Measurements from ENCODE around the gene SCAMP5. TPM values are rescaled to one million over a fixed set of nuclear protein-coding genes. Genes with fewer than 3 reads are reported as not detected.

Gene SCAMP5
- total RNA-seq, 1 donor from 2014 or later = 16.4 TPM

DNA sequence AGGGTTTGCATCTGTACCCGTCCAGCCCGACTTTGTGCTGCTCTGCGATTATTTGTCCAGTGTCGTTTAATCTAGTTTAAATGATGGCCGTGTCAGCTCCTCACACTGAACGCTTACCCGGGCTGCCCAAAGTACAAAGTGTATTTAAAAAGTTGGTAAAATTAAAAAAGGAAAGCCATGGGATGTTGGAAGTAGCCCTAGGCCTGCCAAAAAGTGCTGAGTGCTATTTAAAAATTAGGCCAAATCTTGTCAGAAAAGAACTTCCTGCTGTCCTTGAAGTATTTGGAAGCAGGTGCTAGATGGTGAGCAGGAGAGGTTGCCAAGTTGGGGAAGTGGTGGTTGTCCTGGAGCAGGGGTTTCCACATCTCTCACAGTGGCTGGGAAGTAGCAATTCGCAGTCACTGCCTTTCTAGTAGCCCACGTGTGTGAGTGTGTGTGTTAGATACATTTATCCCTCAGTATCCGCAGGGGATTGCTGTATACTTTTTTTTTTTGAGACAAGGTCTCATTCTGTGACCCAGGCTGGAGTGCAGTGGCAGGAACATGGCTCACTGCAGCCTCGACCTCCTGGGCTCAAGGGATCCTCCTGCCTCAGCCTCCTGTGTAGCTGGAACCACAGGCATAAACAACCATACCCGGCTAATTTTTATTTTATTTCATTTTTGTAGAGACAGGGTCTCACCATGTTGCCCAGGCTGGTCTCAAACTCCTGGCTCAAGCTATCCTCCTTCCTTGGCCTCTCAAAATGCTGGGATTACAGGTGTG lies 28.7 kb downstream of the SCAMP5 start:
- Histone ChIP-seq H3K36me3 (no peaks in the 10 kb centered on the region), H3K27me3 (no peaks in the 10 kb centered on the region), H3F3A (ENCODE audit: low read depth) (no peaks in the 10 kb centered on the region), H3K4me3 (peak overlapping the region; percentile 85), H3K79me2 (ENCODE audit: low read depth) (peaks cover 23% of the 10 kb centered on the region), H4K20me1 (ENCODE audit: low read depth) (no peaks in the 10 kb centered on the region), H3K4me2 (peak overlapping the region; percentile 93), H3K4me1 (no peaks in the 10 kb centered on the region), H2AFZ (replicated peaks) (peak overlapping the region; percentile 74), H3K27ac (no peak overlapping the region), H3K9me3 (ENCODE audit: low read depth) (no peaks in the 10 kb centered on the region), H3K9ac (peak overlapping the region; percentile 99)
- DNase-seq (ENCODE audit: low spot score) = peak; percentile 15
- Mint-ChIP-seq H3K36me3 (no peaks in the 10 kb centered on the region), H3K9me3 (no peaks in the 10 kb centered on the region), H3K4me3 (peak overlapping the region; percentile 99), H3K27ac (peak overlapping the region; percentile 99), H3K4me1 (peaks cover 13% of the 10 kb centered on the region), H3K27me3 (ENCODE audit: insufficient read depth, low read depth) (no peaks in the 10 kb centered on the region)
- TF ChIP-seq, protein P1, sequence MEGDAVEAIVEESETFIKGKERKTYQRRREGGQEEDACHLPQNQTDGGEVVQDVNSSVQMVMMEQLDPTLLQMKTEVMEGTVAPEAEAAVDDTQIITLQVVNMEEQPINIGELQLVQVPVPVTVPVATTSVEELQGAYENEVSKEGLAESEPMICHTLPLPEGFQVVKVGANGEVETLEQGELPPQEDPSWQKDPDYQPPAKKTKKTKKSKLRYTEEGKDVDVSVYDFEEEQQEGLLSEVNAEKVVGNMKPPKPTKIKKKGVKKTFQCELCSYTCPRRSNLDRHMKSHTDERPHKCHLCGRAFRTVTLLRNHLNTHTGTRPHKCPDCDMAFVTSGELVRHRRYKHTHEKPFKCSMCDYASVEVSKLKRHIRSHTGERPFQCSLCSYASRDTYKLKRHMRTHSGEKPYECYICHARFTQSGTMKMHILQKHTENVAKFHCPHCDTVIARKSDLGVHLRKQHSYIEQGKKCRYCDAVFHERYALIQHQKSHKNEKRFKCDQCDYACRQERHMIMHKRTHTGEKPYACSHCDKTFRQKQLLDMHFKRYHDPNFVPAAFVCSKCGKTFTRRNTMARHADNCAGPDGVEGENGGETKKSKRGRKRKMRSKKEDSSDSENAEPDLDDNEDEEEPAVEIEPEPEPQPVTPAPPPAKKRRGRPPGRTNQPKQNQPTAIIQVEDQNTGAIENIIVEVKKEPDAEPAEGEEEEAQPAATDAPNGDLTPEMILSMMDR (IDR thresholded peaks at IDR 0.05) = no peak
- no peak for TF ChIP-seq EZH2phosphoT487 (IDR thresholded peaks at IDR 0.05)
- no peak for TF ChIP-seq EZH2 (IDR thresholded peaks at IDR 0.05)

DNA sequence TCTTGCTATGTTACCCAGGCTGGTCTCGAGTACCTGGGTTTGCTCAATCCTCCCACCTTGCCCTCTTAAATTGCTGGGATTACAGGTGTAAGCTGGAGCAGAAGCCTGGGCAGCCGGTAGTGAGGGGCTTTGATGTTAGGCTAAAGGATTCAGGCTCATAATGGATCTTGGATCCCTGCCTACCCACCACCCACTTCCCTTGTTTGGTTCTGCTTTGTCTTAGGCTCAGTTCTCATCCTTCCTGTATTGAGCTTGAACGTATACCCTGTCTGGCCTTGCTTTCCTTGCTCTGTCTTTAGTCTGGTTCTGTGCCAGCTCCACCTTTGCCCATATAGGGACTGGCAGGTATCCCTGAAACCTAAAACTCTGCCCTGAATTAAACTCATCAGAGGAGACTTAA lies 29.7 kb downstream of the SCAMP5 start:
- Mint-ChIP-seq H3K27me3 (ENCODE audit: insufficient read depth, low read depth) (peaks cover 3% of the 10 kb centered on the region), H3K27ac (no peak overlapping the region), H3K4me1 (peaks cover 17% of the 10 kb centered on the region), H3K36me3 (no peaks in the 10 kb centered on the region), H3K9me3 (no peaks in the 10 kb centered on the region), H3K4me3 (peak overlapping the region; percentile 99)
- Histone ChIP-seq H3K9me3 (ENCODE audit: low read depth) (no peaks in the 10 kb centered on the region), H3K27ac (no peak overlapping the region), H3K4me2 (no peak overlapping the region), H3F3A (ENCODE audit: low read depth) (no peaks in the 10 kb centered on the region), H3K27me3 (no peaks in the 10 kb centered on the region), H3K9ac (peak overlapping the region; percentile 16), H3K79me2 (ENCODE audit: low read depth) (peaks cover 23% of the 10 kb centered on the region), H3K4me3 (no peak overlapping the region), H2AFZ (replicated peaks) (no peak overlapping the region), H4K20me1 (ENCODE audit: low read depth) (peaks cover 3% of the 10 kb centered on the region), H3K4me1 (peaks cover 6% of the 10 kb centered on the region), H3K36me3 (no peaks in the 10 kb centered on the region)
- DNase-seq (ENCODE audit: low spot score) = no peak
- TF ChIP-seq EZH2phosphoT487 (IDR thresholded peaks at IDR 0.05) (no peak), EZH2 (IDR thresholded peaks at IDR 0.05) (no peak)
- TF ChIP-seq, protein P1 (IDR thresholded peaks at IDR 0.05) = no peak

DNA sequence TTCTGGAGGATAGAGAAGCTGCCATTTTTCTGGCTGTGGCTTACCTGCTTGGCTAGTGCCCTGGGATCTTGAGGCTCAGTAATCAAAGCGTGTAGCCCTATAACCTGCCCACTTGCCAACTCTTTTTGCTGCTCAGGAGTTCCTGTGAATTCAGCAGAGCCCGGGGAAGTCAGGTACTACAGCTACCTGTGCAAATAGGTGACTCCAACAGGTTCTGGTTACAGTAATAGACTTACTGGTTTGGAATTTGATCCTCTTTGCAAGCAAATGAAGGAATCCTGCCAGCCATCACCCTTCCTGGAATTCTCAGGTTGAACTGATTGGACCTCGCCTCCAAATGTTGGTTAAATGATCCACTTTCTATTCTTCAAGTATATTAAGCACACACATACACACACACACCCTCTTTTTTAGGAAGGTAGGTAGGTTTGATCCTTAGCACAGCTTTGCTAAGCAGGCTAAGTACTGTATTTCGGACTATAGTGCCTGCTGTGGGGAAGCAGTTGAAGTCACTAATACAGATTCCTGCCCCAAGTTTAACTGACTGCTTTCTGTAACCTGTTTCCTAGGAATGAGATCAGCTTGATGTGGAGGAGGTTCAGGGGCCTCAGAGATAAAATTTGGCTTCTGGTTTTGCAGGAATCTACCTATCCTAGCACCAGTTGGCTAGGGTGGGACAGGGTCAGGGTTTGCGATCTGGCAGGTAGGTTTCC lies 30.3 kb downstream of the SCAMP5 start:
- H3K27me3 ChIP-seq = no peaks in the 10 kb centered on the region
- H3K4me1 ChIP-seq = peaks cover 6% of the 10 kb centered on the region
- H3K9ac ChIP-seq = peak overlapping the region; percentile 16
- H3K4me2 ChIP-seq = no peak overlapping the region
- H3K36me3 ChIP-seq = no peaks in the 10 kb centered on the region
- Mint-ChIP-seq H3K36me3 (peaks cover 3% of the 10 kb centered on the region), H3K9me3 (no peaks in the 10 kb centered on the region), H3K4me1 (peaks cover 17% of the 10 kb centered on the region), H3K27ac (no peak overlapping the region), H3K4me3 (no peak overlapping the region), H3K27me3 (ENCODE audit: insufficient read depth, low read depth) (peaks cover 3% of the 10 kb centered on the region)
- no peak overlapping the region for H2AFZ ChIP-seq (replicated peaks)
- no peaks in the 10 kb centered on the region for H3K9me3 ChIP-seq (ENCODE audit: low read depth)
- TF ChIP-seq, protein P1 (IDR thresholded peaks at IDR 0.05) = no peak
- TF ChIP-seq EZH2 (IDR thresholded peaks at IDR 0.05) (no peak), EZH2phosphoT487 (IDR thresholded peaks at IDR 0.05) (no peak)
- H3K4me3 ChIP-seq = no peak overlapping the region
- H3K27ac ChIP-seq = no peak overlapping the region
- no peak for DNase-seq (ENCODE audit: low spot score)
- H4K20me1 ChIP-seq (ENCODE audit: low read depth) = peaks cover 6% of the 10 kb centered on the region
- peaks cover 29% of the 10 kb centered on the region for H3K79me2 ChIP-seq (ENCODE audit: low read depth)
- H3F3A ChIP-seq (ENCODE audit: low read depth) = no peaks in the 10 kb centered on the region
